GM19240 (cell line): ENCODE data around the gene DYNLT4.
A peak's percentile ranks its signal among the peaks of the same experiment; 100 is the strongest.
"Not testable (repeated sequence)": the region's sequence is repeated elsewhere in the genome, so short reads cannot be mapped to it uniquely, and the experiment has no call there.

Experiments
- DNase-seq: peaks from one replicate; pipeline ENCODE4 v3.0.0; 2011; ENCODE audit warnings: low spot score; ENCODE audit not compliant: insufficient read length

DYNLT4 gene

DNA sequence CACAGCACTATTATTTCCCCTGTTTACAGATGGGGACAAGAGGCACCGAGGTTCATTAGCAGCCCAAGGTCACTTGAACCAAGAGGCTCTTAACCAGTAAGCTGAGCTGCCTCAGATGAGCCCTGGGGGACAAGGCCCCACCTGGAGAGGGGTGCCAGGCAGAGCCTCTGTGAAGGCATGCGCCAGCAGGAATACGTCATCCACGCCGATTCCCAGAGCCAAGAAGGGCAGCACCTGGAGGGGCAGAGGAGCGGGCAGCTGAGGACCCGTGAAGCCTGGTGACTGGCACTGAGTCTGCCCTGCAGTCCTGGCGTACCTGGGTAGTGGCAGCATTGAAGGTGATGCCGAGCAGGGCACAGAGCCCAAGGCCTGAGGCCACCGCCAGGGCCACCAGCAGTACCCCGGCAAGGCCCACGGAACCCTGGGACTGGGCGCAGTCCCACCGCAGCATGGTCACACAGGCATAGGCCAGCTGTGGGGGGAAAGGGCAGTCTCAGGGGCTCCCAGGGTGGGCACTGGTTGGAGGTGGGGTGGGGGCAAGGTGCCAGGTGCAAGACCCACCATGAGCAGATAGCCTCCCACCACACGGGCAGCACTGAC lies 21.8 kb upstream of the DYNLT4 start:
- no peak for DNase-seq

DNA sequence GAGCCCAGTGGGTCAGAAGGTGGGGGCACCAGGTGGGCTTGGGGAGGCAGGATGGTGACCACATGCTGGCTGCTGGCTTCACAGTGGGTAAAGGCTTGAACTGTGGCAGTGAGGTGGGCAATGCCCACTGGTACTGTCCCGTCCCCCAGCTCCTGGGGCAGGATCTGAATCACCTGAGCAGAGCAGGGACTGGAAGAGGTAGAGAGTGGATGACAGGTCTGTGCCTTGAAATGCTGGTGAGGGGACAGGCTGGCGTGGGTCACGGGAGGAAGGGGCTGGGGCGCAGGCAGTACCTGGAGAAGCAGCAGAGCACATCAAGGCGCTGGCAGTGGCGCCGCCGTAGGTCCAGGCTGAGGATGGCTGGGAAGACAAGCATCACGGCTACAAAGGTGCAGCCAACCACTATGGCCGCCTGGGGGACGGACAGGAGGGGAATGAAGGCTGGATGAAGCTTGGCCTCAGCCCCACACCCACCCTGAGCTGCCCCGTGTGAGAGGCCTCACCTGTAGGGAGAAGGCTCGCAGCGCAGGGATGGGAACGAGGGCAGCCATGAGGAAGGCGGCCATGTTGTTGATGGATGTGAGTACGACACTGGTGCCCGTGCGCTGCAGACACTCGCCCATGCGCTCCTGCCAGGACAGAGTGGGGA lies 21.0 kb upstream of the DYNLT4 start:
- DNase-seq: no peak

DNA sequence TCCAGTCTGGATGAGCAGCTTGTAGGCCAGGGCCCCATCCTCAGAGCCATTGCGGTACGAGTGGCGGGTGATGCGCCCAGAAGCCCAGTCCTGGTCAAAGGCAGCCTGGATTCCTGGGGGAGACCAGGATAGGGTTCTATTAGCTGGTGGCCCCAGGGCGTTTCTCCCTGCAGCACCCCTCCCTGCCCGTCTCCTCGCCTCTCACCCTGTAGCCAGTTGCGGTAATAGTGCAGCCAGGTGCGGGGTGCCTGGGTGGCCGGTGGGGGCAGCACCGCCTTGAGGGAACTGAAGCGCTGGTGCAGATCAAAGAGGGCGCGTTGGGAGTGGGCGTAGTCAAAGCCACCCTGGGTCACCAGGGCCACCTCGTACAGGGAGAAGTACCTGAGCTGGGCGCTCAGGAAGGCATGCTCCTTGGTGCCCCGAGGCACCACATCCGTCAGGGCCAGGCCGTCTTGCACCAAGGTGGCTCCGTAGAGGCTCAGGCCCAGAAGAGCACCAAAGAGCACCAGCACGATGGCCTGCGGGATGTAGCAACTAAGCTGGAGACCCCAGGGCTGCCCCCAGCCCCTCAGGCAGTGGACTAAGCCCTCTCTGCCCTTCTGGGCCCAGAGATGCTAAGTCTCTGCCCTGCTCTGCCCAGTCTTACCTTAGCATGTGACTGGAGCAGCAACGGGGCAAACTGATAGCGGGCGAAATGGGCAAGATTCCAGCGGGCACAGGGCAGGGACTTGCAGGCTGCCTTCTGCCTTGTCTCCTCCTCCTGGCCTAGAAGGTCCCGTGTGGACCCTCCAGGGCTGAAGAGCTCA lies 20.2 kb upstream of the DYNLT4 start:
- no peak for DNase-seq

DNA sequence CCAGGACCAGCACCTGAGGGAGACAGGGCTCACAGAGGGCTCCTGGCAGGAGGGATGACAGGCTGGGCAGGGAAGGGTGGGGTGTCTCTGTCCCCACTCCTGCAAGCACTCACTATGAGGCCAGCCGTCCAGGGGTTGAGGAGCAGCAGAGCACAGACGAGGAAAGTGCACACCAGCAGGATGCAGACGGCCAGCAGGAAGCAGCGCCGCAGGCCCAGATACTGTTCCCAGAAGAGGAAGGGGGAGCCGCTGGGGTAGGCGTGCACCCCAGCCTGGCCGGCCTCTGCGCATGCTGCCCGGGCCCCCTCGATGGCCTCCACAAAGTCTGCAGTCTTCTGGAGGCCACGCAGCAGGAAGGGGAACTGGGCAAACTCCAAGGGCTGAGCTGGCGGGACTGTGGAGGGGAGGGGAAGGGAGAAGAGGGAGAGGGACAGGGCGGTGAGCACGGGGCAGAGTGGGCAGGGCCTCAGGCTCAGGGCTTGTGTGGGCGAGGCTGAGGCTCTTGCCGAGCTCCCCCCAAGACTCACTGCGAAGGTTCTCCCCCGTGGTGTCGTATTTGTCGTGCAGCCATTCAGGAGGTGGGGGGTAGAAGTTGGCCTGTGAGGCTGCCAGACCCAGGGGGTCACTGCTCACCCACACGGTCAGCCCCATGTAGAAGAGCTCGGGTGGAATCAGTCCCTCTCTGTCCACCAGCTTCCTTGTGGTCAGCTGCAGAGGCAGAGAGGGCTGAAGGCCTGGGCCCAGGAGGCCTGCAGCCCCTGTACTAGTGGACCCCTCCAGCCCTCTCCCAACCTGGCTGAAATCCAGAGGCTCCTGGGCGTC lies 19.4 kb upstream of the DYNLT4 start:
- DNase-seq: no peak

DNA sequence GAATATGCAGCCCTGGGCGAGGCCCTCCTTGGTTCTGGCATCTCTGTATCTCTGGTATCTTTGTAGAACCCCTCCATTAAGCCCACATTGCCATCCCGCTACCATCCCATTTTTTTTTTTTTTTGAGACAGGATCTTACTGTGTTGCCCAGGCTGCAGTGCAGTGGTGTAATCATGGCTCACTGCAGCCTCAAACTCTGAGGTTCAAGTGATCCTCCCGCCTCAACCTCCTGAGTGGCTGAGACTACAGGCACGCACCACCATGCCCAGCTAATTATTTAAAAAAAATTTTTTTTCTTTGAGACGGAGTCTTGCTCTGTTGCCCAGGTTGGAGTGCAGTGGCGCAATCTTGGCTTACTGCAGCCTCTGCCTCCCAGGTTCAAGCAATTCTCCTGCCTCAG lies 17.2 kb upstream of the DYNLT4 start:
- DNase-seq: not testable (repeated sequence)

DNA sequence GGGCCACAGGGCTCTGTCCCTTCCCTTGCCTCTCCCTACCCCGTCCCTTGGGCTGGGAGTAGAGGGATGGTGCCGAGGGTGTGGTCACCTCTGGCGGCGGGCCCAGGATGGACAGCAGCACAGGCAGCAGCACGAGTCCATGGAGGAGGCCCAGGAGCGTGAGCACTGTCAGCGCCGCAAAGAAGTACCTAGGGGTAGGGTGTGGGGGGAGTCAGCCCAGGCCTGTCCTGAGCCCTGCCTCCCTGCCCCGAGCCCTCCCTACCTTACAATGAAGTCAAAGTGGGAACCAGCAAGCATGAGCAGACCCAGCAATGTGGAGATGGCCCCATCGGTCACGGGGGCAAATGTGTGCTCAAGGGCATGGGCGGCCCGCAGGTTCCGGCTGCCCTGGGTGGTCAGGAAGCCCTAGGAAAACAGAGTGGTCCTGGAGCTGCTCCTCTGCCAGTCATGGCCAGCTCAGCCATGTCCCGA lies 15.9 kb upstream of the DYNLT4 start:
- no peak for DNase-seq

DNA sequence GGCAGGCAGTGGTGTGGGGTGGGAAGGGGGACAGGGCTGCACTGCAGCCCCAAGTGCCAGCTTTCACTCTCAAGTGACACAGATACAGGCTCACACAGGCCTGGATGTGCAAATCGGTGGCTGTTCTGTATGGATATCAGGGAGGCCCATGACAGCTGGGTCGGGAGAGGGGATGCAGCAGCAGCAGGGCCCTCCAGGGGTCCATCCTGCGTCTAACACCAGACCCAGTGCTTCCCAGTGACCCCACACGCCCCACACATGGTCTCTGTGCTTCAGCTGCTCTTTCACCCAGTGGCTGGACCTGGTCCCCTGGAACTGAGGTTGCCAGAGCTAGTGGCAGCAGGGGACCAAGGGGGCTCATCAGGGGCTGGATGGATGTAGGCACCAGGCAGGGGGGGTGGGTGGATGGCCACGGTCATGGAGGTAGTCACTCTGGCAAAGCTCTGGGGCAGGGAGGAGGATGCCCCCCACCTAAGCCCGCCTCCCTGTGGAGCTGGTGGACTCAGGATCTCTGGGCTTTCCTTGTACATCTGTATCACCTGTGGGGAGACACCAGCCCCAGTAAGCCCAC lies 15.1 kb upstream of the DYNLT4 start:
- DNase-seq: no peak

DNA sequence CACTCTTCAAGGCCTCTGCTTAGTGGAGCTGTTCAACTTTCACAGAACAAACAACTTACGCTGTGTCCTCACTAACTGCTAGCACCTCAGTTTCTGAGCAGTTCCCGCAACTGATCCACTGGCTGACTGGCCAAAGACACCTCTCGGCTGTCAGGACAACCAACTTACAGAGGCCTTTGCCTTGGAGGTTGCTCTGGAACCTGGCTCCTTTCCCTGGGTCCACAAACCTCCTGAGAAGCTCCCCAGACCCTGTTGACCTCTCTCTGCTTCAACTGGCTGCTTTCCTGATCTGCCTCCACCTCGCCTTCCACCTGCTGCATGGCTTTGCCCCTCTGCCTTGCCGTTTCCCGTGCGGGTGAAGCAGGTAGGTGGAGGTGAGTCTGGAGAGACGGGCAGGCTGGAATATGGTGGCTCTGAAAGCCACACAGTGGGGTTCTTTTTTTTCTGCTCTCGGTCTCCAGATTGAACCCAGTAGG lies 14.1 kb upstream of the DYNLT4 start:
- DNase-seq: no peak

DNA sequence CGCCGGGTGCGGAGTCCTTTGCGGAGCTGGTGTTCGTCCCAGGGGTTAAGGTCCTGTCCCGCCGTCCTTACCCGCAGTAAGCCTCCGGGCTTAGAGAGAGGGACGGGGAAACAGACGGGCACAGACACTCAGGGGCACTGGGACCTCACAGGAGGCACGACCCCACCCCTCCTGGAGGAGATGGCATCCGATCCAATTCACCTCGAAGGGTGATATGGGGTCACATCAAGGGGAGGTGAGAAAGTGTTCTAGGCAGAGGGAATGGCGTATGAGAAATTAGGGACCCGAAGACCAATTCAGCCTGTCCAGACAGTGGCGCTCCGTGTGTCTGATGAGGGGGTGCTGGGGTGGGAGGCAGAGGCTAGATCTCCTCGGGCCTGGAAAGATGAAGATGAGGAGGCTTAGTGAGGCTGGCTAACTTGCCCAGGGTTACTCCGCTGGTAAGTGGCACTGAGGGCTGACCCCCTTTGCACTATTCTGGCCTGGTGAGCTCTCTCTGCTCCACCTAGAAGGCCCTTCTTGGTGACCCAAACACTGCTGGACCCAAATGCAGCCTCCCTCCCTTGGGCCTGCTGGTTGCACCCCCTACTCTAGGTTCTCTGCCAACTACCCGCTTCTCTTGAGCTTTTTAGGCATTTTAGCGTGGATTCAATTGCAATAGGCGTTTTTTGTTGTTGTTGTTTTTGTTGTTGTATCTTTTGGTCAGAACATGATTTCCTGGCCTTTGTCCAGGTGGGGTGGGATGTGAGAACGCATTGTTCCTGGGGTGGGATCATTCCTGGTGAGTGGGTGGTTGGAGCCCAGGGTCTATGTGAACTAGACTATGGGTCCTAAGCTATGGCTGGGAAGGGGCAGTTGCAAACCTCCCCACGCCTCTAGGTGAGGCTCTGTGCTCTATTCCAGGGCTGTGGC lies 13.4 kb upstream of the DYNLT4 start:
- DNase-seq: no peak

DNA sequence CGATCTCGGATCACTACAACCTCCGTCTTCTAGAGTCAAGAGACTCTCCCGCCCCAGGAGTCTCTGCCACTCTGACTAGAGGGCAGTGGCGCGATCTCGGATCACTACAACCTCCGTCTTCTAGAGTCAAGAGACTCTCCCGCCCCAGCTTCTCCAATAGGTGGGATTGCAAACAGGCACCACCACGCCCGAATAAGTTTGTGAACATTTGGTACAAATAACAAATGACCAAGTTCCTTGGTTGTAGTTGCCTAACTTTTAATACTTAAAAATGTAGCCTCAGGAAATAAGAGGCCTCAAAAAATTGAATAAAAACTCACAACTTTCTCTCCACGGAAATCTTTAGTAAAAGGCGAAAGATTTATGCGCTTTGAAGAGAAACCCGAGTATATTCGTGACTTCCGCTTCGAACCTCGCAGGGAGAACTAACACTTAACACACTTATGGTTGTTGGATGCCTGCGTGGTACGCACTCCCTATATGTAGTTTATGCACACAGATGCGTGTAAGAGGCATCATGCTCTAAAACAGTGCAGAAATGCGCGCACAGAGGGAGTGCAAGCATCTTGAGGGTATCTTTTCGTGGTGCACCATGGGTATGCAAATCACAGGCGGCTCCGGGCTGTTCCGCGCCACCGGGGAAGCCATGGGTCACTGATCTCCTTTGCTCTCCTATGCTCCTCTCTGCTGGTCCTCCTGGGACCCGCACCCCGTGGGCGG lies 12.6 kb upstream of the DYNLT4 start:
- DNase-seq: peak; percentile 93

DNA sequence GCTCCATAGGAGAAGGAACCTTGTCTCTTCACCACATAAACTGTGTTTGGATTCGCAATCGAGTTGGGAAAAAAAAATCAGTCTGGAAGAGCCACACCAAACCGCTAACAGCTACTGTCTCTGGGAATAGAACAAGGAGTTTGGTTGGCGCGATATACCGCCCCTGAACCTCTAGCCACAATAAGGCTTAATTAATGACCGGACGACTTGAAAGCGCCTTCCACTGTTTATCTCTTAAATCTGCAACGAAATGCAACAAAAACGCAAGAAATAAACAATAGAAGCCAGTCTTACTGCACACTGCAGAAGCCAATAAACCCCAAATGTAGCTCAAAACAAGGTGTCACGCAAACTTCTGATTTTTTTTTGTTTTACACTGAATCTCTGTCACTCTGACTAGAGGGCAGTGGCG lies 12.1 kb upstream of the DYNLT4 start:
- DNase-seq: no peak

DNA sequence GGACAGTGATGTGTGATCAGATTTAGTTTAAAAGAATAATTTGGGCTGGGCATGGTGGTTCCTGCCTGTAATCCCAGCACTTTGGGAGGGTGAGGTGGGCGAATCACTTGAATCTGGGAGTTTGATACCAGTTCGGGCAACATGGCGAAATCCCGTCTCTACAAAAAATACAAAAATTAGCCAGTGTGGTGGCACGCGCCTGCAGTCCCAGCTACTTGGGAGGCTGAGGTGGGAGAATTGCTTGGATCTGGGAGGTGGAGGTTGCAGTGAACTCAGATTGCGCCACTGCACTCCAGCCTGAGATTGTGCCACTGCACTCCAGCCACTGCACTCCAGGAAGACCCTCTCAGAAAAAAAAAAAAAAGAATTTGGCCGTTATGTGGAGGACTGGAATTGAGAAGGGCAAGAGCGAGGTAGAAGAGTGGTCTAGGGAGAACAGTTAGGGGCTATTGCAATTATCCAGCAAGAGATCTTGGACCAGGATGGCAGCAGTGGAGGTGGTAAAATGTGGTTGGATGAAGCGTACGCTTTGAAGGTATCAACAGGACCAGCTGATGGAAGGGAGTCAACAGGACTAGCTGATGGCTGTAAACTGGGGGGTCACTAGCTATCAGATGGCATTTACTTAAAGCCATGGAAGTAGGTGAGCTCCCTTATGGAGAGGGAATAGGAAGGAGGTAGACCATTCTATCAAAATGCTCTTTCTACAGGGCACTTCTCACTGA lies 10.8 kb upstream of the DYNLT4 start:
- DNase-seq: no peak

DNA sequence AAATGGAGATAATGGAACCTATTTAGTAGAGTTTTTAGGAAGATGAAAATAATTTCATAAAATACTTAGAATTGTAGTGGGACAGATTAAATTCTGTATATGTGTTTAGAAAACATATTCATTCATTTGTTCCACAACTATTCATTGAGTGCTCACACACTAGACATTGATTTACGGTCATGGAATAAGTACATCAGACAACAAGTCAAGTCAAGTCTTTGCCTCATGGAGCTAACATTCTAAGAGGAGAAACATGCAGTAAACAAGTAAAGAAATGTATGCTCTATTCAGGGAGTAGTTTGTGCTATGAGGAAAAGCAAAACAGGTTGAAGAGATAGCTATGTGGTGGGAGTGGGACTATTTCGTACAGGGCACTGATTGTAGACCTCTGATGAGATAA lies 10.2 kb upstream of the DYNLT4 start:
- DNase-seq: no peak

DNA sequence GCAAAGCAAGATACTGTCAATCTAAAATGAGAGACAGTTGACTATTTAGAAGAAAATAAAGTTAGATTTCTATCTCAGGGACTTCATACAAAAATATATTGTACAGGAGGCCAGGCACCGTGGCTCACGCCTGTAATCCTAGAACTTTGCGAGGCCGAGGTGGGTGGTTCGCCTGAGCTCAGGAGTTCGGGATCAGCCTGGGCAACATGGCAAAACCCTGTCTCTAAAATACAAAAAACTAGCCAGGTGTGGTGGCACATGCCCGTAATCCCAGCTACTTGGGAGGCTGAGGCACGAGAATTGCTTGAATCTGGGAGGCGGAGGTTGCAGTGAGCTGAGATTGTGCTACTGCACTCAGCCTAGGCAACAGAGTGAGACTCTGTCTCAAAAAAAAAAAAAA lies 8.8 kb upstream of the DYNLT4 start:
- DNase-seq: not testable (repeated sequence)

DNA sequence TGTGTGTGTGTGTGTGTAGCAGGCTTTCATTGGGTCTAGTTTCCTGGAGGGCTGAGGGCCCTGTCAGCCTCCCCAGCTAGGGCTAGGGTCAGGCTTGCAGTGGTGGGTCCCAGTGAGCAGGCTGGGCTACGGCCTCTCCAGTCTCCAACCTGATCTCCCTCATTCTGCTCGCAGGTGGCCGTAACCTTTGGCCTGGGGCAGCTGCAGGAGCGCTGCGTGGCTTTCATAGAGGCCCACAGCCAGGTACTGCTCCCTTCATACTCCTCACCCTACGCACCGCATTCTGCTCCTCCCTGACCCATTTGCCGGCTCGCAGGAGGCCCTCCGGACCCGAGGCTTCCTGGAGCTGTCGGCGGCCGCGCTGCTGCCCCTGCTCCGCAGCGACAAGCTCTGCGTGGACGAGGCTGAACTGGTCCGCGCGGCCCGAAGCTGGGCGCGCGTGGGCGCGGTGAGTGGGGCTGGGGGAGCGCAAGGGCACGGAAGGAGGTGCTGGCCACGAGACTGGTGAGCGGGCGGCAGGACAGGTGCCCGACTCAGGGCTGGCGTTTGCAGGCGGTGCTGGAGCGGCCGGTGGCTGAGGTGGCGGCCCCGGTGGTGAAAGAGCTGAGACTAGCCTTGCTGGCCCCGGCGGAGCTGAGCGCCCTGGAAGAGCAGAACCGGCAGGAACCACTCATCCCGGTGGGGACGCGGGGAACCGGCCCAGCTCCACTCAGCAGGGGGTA lies 5.8 kb upstream of the DYNLT4 start:
- no peak for DNase-seq

DNA sequence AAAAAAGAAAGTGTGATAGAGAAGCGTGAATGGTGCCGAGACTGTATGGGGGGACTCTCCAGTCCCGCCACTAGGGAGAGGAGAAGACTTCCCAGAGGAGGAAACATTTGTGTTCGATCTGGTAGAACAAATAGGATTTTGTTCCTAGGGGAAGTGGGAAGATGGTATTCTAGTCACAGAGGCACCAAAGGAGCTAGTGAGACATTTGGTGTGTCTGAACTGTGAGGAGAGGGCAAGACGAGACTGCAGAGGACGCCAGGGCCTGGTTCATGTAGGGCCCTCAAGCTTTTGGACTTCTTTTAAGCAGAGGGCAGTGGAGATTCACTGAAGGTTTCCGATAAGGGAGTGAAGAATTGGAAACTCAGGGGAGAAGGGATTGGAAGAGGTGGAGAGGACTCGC lies 4.1 kb upstream of the DYNLT4 start:
- no peak for DNase-seq

DNA sequence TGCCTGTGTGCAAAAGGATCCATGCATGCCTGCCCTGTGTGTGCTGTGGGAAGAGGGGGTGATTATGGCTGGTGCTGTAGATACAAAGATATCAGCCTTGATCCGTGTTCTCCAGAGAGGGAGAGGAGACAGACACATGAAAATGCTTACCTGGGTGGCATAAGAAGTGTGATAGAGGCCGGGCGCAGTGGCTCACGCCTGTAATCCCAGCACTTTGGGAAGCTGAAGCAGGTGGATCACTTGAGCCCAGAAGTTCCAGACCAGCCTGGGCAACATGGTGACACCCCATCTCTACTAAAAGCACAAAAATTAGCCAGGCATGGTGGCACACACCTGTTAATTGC lies 3.6 kb upstream of the DYNLT4 start:
- not testable (repeated sequence) for DNase-seq

DNA sequence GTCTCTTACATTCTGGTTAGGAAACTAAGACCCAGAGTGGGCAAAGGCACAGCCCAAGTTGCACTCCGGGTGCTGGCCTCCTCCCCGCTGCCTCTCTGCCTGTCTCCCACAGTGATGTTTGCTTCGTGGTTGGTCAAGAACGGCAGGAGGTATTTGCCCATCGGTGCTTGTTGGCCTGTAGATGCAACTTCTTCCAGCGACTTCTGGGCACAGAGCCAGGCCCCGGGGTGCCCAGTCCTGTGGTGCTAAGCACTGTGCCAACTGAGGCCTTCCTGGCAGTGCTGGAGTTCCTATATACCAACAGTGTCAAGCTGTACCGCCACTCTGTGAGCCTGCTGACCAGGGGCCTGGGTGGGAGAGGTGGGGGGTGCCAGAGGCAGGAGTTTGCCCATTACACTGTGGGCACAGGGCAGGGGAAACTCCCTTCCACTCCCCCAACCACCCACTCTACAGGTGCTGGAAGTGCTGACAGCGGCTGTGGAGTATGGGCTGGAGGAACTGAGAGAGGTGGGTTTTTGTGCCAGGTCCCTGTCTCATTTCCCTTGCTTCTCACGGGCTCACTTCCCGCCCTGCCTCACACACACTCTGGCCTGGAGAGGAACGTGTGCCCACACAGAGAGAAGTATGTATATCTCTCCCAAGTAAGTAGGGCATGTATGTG lies 3.1 kb upstream of the DYNLT4 start:
- DNase-seq: no peak
